Activated CD8-positive, alpha-beta memory T cell treated with anti-CD3 and anti-CD28 coated beads, Interleukin-2, amount 50 U/mL, for 48 hours (primary cell): ENCODE measurements around the gene NPBWR2.
"Not testable (repeated sequence)": the region's sequence is repeated elsewhere in the genome, so short reads cannot be mapped to it uniquely, and the experiment has no call there.

ENCODE experiments used
- DNase-seq: peaks from one replicate; pipeline ENCODE4 v3.0.0-alpha.2; 2020

NPBWR2 gene

GRCh38 chr20:64102647-64103354 is 4.6 kb downstream of the NPBWR2 start:
- no peak for DNase-seq

GRCh38 chr20:64101731-64102621 is 5.4 kb downstream of the NPBWR2 start:
- DNase-seq = peak; percentile 96

GRCh38 chr20:64100946-64101688 is 6.2 kb downstream of the NPBWR2 start:
- no peak for DNase-seq

- DNase-seq = no peak
These were observed 6.8 kb downstream of the NPBWR2 start for GRCh38 chr20:64100566-64100888.

DNA sequence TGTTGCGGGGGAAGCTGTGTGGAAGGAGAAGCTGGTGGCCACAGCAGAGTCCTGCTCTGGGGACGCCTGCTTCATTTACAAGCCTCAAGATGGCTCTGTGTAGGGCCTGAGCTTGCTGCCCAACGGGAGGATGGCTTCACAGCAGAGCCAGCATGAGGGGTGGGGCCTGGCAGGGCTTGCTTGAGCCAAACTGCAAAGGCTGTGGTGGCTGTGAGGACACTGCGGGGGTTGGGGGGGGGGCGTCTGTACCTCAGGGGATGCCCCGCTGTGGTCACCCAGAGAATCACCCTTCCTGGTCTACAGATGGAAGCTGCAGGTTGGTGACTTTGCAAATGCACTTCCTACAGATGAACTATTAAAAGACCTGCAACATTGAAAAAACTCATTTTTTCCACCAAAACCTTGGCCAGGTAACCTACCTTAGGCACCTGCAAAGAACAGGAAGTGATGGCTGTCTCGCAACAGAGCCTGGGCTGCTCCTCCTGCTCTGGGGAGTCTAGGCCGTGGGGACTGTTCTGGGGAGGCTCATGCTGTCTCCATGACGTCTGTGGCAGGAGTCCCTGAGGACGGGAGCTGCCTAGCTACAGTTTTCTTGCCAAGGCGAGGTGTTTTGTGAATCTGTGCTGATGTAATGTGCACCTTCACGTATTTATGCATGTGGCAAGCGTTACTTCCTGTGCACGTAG is 7.3 kb downstream of the NPBWR2 start:
- DNase-seq = no peak

GRCh38 chr20:64099086-64099786 is 8.1 kb downstream of the NPBWR2 start:
- no peak for DNase-seq

- no peak for DNase-seq
These were observed 8.8 kb downstream of the NPBWR2 start for GRCh38 chr20:64098471-64099013.

DNA sequence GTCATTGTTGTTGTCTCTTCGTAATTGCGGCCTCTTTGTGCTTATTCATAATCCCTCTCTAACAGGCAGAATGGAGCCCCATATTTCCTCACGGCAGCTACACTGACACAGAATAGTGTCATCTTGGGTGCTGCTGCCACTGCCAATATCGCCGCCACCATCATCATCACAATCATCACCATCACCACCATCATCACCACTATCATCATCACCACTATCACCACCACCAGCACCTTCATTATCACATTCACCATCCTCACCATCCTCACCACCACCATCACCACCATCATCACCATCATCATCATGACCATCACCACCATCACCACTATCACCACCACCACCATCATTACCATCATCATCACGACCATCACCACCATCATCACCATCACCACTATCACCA is 10.8 kb downstream of the NPBWR2 start:
- DNase-seq = no peak

DNA sequence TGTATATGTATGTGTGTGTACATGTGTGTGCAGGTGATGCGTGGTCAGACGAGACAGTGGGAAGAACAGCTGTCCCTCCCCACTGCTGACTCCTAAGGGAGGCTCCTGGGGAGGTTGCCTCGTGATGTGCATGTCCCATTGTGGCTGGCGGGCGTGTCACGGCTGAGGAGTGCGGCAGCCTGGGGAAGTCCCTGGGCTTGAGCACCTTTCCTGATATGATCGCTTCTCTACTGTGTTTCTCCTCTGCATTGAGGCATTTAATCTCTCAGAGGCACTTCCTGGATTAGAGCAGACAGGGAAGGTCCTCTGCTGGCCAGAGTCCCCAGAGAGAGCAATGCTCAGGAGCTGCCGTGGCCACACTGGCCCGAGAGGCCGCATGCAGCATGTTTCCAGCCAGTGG is 11.4 kb downstream of the NPBWR2 start:
- no peak for DNase-seq

- DNase-seq = no peak
These were observed 11.9 kb downstream of the NPBWR2 start for GRCh38 chr20:64095455-64095854.

- DNase-seq = no peak
These were observed 14.3 kb downstream of the NPBWR2 start for GRCh38 chr20:64093013-64093503.

DNA sequence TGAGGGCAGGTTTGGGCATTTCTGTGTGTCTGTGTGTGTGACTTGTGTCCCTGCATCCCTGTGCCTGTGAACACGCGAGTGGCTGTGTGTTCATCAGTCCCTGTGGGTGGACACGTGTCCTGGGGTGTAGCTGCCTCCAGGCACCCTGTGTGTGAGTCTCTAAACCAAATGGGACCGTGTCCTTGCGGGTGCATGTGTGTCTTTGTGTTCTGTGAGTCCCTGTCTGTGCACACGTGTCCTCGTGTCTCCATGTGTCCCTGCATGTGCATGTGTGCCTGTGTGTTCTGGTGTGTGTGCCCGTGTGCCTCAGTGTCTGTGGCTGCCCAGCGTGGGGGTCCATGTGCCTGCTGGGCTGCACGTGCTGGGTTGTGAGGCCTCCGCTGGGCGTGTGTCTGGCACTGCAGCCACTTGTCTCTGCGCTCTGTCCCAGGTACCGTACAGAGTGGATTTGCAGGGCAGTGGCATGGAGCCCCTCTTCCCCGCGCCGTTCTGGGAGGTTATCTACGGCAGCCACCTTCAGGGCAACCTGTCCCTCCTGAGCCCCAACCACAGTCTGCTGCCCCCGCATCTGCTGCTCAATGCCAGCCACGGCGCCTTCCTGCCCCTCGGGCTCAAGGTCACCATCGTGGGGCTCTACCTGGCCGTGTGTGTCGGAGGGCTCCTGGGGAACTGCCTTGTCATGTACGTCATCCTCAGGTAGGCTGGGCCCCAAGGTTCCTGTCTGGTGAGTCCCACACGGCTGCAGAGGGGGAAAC is 14.9 kb downstream of the NPBWR2 start:
- DNase-seq = no peak

- DNase-seq = no peak
These were observed 15.6 kb downstream of the NPBWR2 start for GRCh38 chr20:64091770-64092169.

DNA sequence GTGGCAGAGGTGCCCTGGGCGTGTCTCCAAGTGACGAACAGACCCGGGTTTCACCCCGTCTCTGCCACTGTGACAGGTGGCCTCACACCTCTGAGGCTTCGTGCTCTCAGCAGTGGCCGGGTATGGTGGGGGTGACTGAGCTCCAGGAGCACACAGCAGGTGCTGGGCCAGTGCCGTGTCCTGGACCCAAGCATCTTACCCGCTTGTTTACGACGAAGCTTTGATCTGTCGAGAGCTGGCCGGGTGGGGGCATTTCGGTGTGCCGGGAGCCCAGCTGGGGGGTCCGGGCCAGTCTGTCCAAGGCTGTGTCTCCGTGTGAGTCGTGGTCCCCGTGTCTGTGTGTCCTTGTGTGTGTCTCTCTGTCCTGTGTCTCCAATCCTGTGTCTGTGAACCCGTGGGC is 16.0 kb downstream of the NPBWR2 start:
- no peak for DNase-seq

GRCh38 chr20:64090165-64090564 is 17.2 kb downstream of the NPBWR2 start:
- no peak for DNase-seq

- DNase-seq = not testable (repeated sequence)
These were observed 18.8 kb downstream of the NPBWR2 start for GRCh38 chr20:64088586-64088985.

DNA sequence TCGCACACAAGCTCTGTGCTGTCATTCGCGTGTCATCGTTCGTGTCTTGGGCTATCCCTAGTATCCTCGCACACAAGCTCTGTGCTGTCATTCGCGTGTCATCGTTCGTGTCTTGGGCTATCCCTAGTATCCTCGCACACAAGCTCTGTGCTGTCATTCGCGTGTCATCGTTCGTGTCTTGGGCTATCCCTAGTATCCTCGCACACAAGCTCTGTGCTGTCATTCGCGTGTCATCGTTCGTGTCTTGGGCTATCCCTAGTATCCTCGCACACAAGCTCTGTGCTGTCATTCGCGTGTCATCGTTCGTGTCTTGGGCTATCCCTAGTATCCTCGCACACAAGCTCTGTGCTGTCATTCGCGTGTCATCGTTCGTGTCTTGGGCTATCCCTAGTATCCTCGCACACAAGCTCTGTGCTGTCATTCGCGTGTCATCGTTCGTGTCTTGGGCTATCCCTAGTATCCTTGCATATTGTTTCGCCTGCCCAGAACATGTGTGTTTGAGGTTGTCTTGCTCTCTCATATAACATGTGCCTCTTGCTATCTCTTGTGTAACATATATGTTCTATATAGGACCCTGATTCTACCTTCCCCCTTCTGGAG is 20.0 kb downstream of the NPBWR2 start:
- not testable (repeated sequence) for DNase-seq

DNA sequence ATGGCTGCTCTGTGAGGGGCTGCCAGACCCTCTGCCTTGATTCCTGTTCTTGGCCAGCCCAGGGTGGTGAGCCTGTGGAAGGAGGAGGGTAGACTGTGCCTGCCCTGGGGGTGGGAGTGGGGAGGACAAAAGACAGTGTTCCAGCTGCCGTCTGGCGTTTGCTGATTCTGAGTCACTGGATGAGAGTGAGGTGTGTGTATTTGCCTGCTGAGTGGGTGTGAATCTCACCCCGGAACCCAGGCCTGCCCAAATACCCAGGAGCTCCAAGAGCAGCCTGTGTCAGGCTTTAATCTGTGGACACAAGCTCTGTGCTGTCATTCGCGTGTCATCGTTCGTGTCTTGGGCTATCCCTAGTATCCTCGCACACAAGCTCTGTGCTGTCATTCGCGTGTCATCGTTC is 20.6 kb downstream of the NPBWR2 start:
- no peak for DNase-seq

DNA sequence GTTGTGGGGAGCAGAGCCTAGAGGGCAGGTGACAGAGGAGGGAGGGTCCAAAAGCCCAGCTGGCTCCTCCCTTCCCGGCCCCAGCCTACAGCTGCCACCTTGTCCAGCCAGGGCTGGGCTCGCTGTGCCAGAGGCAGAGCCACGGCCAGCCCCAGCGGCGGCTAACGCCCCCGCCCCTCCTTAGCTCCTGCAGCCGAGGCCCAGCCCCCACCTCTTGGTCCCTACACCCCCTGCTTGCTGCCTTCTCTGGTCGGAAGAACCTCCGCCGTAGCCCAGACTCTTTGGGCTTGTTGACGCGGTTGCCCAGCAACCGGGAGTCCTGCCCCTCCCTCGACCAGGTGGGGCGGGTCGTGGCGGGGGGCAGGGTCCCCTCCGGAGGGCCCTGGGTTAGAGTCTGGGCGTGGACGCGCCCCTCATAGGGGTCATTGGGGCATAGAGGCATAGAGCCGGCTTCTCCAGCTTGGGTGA is 22.6 kb downstream of the NPBWR2 start:
- DNase-seq = no peak
